ENCODE results near the gene KLK3. TPM values are rescaled to one million over a fixed set of nuclear protein-coding genes. Genes with fewer than 3 reads are reported as not detected.
A peak's percentile ranks its signal among the peaks of the same experiment; 100 is the strongest.

KLK3 gene
- total and polyA plus RNA-seq, 8 donors = 46.9 to 134 TPM; not detected in 6

DNA sequence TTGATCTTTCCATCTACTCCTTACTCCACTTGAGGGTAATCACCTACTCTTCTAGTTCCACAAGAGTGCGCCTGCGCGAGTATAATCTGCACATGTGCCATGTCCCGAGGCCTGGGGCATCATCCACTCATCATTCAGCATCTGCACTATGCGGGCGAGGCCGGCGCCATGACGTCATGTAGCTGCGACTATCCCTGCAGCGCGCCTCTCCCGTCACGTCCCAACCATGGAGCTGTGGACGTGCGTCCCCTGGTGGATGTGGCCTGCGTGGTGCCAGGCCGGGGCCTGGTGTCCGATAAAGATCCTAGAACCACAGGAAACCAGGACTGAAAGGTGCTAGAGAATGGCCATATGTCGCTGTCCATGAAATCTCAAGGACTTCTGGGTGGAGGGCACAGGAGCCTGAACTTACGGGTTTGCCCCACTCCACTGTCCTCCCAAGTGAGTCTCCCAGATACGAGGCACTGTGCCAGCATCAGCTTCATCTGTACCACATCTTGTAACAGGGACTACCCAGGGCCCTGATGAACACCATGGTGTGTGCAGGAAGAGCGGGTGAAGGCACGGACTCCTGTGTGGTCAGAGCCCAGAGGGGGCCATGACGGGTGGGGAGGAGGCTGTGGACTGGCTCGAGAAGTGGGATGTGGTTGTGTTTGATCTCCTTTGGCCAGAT, 15.8 kb downstream of the KLK3 start:
- 48 to 67% (median 63%) methylated on average over 18 to 26 of the region's 26 CpGs for WGBS, 5 donors
- Histone ChIP-seq H3K4me3 (no peak overlapping the region), H3K9me3 (no peaks in the 10 kb centered on the region), H3K36me3 (no peaks in the 10 kb centered on the region), H3K4me1 (no peaks in the 10 kb centered on the region), H3K27ac (no peak overlapping the region), H3K27me3 (peaks cover 0 to 83% (median 28%) of the 10 kb centered on the region in 3 donors)
- no peak for TF ChIP-seq POLR2AphosphoS5 (IDR thresholded peaks at IDR 0.05)
- no peak for TF ChIP-seq POLR2A (IDR thresholded peaks at IDR 0.05)
- TF ChIP-seq, protein P1, sequence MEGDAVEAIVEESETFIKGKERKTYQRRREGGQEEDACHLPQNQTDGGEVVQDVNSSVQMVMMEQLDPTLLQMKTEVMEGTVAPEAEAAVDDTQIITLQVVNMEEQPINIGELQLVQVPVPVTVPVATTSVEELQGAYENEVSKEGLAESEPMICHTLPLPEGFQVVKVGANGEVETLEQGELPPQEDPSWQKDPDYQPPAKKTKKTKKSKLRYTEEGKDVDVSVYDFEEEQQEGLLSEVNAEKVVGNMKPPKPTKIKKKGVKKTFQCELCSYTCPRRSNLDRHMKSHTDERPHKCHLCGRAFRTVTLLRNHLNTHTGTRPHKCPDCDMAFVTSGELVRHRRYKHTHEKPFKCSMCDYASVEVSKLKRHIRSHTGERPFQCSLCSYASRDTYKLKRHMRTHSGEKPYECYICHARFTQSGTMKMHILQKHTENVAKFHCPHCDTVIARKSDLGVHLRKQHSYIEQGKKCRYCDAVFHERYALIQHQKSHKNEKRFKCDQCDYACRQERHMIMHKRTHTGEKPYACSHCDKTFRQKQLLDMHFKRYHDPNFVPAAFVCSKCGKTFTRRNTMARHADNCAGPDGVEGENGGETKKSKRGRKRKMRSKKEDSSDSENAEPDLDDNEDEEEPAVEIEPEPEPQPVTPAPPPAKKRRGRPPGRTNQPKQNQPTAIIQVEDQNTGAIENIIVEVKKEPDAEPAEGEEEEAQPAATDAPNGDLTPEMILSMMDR (IDR thresholded peaks at IDR 0.05) = no peak
- TF ChIP-seq EP300 (IDR thresholded peaks at IDR 0.05) = no peak
- peak in 1 of 2 donors; percentile 23 for DNase-seq
- intact Hi-C loops (cut with DNase I; ENCODE audit: low total_unique reads) = no loop called here

DNA sequence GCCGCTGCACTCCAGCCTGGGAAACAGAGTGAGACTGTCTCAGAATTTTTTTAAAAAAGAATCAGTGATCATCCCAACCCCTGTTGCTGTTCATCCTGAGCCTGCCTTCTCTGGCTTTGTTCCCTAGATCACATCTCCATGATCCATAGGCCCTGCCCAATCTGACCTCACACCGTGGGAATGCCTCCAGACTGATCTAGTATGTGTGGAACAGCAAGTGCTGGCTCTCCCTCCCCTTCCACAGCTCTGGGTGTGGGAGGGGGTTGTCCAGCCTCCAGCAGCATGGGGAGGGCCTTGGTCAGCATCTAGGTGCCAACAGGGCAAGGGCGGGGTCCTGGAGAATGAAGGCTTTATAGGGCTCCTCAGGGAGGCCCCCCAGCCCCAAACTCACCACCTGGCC, 18.3 kb downstream of the KLK3 start, which contains the start of gene KLK2:
TSS of gene KLK2 (plus strand) at position 384 of the 400 bp plus-strand sequence. CDS start 35 bp downstream, outside the sequence.
- H3K36me3 ChIP-seq = no peaks in the 10 kb centered on the region
- 64 to 79% (median 69%) methylated on average over 3 of the region's 3 CpGs for WGBS, 5 donors
- no peak for TF ChIP-seq POLR2AphosphoS5 (IDR thresholded peaks at IDR 0.05)
- TF ChIP-seq POLR2A (IDR thresholded peaks at IDR 0.05) = no peak
- TF ChIP-seq, protein P1 (IDR thresholded peaks at IDR 0.05) = no peak
- no peak for TF ChIP-seq EP300 (IDR thresholded peaks at IDR 0.05)
- no peaks in the 10 kb centered on the region for H3K9me3 ChIP-seq
- H3K27me3 ChIP-seq = peaks cover 0 to 87% (median 26%) of the 10 kb centered on the region in 3 donors
- DNase-seq = no peak
- intact Hi-C loops (cut with DNase I; ENCODE audit: low total_unique reads) = no loop called here
- no peak within 1 kb of the TSS for H3K4me3 ChIP-seq
- H3K27ac ChIP-seq = no peak within 1 kb of the TSS
- no peaks in the 10 kb centered on the region for H3K4me1 ChIP-seq

DNA sequence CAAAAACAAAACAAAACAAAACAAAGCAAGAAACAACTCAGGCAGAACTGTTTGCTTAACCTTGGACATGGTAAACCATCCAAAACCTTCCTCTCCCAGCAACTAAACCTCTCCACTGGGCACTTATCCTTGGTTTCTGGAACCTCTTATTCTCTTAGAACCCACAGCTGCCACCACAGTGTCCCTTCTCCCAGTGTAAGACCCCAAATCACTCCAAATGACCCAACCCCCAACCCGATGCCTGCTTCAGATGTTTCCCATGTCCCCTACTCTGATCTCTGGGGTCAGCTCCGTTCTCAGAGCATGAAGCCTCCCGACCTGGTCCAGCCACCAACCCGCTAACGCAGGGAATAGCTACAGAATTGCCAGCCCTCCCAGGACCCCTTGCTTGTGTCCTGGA, 19.5 kb downstream of the KLK3 start:
- 61 to 74% (median 65%) methylated on average over 5 of the region's 5 CpGs for WGBS, 5 donors
- TF ChIP-seq POLR2A (IDR thresholded peaks at IDR 0.05) (no peak), EP300 (IDR thresholded peaks at IDR 0.05) (no peak), POLR2AphosphoS5 (IDR thresholded peaks at IDR 0.05) (no peak)
- TF ChIP-seq, protein P1 (IDR thresholded peaks at IDR 0.05) = no peak
- Histone ChIP-seq H3K27ac (no peak overlapping the region), H3K4me3 (no peak overlapping the region), H3K9me3 (no peaks in the 10 kb centered on the region), H3K27me3 (peaks cover 0 to 88% (median 28%) of the 10 kb centered on the region in 3 donors), H3K36me3 (no peaks in the 10 kb centered on the region), H3K4me1 (no peaks in the 10 kb centered on the region)
- no peak for DNase-seq
- intact Hi-C loops (cut with DNase I; ENCODE audit: low total_unique reads) = no loop called here

DNA sequence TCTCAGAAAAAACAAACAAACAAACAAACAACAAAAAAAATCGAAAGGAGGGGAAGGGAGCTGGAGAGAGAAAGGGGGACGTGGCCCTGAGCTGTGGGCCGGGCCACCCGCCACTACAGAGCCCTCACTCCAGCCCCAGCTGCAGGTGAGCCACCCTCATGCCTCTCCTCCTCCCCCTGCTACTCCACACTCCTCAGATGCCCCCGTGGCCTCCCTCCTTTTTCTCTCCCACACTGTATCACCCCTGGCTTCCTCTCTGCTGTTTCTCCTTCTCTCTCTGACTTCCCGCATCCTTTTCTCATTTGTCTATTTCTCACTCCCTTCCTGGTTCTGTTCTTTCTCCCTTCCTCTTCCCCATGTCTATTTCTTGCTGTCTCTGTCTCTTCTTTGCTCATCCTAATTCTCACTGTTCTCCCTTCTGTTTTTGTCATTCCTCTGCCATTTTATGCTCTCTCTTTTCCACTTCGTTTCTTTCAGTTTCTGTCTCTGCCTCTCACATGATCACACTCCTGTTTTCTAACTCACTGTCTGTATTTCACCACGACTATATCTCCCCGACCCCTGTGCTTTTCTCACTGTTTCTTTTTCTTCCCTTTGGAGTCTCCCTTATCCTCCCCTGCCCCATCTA, 21.2 kb downstream of the KLK3 start:
- intact Hi-C loops (cut with DNase I; ENCODE audit: low total_unique reads) = no loop called here
- Histone ChIP-seq H3K4me3 (no peak overlapping the region), H3K4me1 (no peaks in the 10 kb centered on the region), H3K36me3 (no peaks in the 10 kb centered on the region), H3K27ac (no peak overlapping the region), H3K9me3 (no peaks in the 10 kb centered on the region), H3K27me3 (peaks cover 0 to 88% (median 19%) of the 10 kb centered on the region in 3 donors)
- WGBS, 5 donors = 28 to 43% (median 35%) methylated on average over 7 to 9 of the region's 9 CpGs
- no peak for TF ChIP-seq POLR2AphosphoS5 (IDR thresholded peaks at IDR 0.05)
- TF ChIP-seq, protein P1 (IDR thresholded peaks at IDR 0.05) = no peak
- TF ChIP-seq EP300 (IDR thresholded peaks at IDR 0.05) = no peak
- no peak for TF ChIP-seq POLR2A (IDR thresholded peaks at IDR 0.05)
- DNase-seq = no peak
